HepG2 (cell line): ENCODE data around the gene SHC1. TPM values are rescaled to one million over a fixed set of nuclear protein-coding genes. Genes with fewer than 3 reads are reported as not detected.

Experiments
- BHLHE40 ChIP-seq: IDR thresholded peaks from 2 replicates; pipeline ENCODE4 v1.6.1; 2011; ENCODE audit warnings: low read length, improper control_type of control experiment
- CHD2 ChIP-seq: IDR thresholded peaks from 2 replicates; pipeline ENCODE4 v1.6.1; 2011; ENCODE audit warnings: low read depth, low read length, improper control_type of control experiment
- GATAD2A ChIP-seq: IDR thresholded peaks from 2 replicates; pipeline ENCODE4 v1.6.1; 2016
- HNRNPK ChIP-seq: fragments of 200-400 bp; formaldehyde crosslinking; IDR thresholded peaks from 2 replicates; pipeline ENCODE4 v1.6.1; 2018; ENCODE audit warnings: low read length, low read depth, moderate library complexity, mild to moderate bottlenecking; ENCODE audit not compliant: poor library complexity, severe bottlenecking
- KDM5A ChIP-seq: fragments of 200-600 bp; sonication (generic); IDR thresholded peaks from 2 replicates; pipeline ENCODE4 v1.7.0; 2018; ENCODE audit warnings: antibody characterized with exemption, mild to moderate bottlenecking, low read length, borderline replicate concordance
- MTA1 ChIP-seq: sonication (generic); formaldehyde crosslinking; IDR thresholded peaks from 2 replicates; pipeline ENCODE4 v1.4.0; 2020; ENCODE audit warnings: missing genetic modification reagents, mild to moderate bottlenecking, borderline replicate concordance
- NFRKB ChIP-seq: fragments of 450-650 bp; IDR thresholded peaks from 2 replicates; pipeline ENCODE4 v1.6.1; 2017
- NR2F2 ChIP-seq: IDR thresholded peaks from 2 replicates; pipeline ENCODE4 v1.6.1; 2012; ENCODE audit warnings: low read depth, inconsistent platforms, borderline replicate concordance
- NRL ChIP-seq: sonication (generic); formaldehyde crosslinking; IDR thresholded peaks from 2 replicates; pipeline ENCODE4 v1.5.0; 2020; ENCODE audit warnings: missing genetic modification reagents, mild to moderate bottlenecking, moderate library complexity, borderline replicate concordance
- RXRB ChIP-seq: IDR thresholded peaks from 2 replicates; pipeline ENCODE4 v1.6.1; 2016; ENCODE audit warnings: borderline replicate concordance, missing genetic modification reagents, missing compliant biosample characterization
- SMAD9 ChIP-seq: sonication (generic); formaldehyde crosslinking; IDR thresholded peaks from 2 replicates; pipeline ENCODE4 v1.5.1; 2020; ENCODE audit warnings: mild to moderate bottlenecking, missing genetic modification reagents
- TP53 ChIP-seq: sonication (generic); formaldehyde crosslinking; conservative IDR thresholded peaks from 2 replicates; pipeline ENCODE4 v1.4.0; 2020; ENCODE audit warnings: missing genetic modification reagents
- ZFP36L2 ChIP-seq: sonication (generic); formaldehyde crosslinking; IDR thresholded peaks from 2 replicates; pipeline ENCODE4 v1.4.0; 2020; ENCODE audit warnings: missing genetic modification reagents
- ZNF317 ChIP-seq: sonication (generic); formaldehyde crosslinking; IDR thresholded peaks from 2 replicates; pipeline ENCODE4 v1.5.0; 2020; ENCODE audit warnings: mild to moderate bottlenecking, missing genetic modification reagents
- ZNF501 ChIP-seq: sonication (generic); formaldehyde crosslinking; IDR thresholded peaks from 2 replicates; pipeline ENCODE4 v1.5.1; 2020; ENCODE audit warnings: mild to moderate bottlenecking, moderate library complexity, missing genetic modification reagents
- ZNF766 ChIP-seq: sonication (generic); formaldehyde crosslinking; IDR thresholded peaks from 2 replicates; pipeline ENCODE4 v1.5.0; 2020; ENCODE audit warnings: missing genetic modification reagents, borderline replicate concordance
- ZNF878 ChIP-seq: sonication (generic); formaldehyde crosslinking; IDR thresholded peaks from 2 replicates; pipeline ENCODE4 v1.8.1; 2023; ENCODE audit warnings: mild to moderate bottlenecking, missing genetic modification reagents, moderate library complexity
- ZSCAN25 ChIP-seq: sonication (generic); formaldehyde crosslinking; IDR thresholded peaks from 2 replicates; pipeline ENCODE4 v1.8.0; 2022; ENCODE audit warnings: mild to moderate bottlenecking, missing genetic modification reagents
- ZSCAN29 ChIP-seq: sonication (generic); formaldehyde crosslinking; conservative IDR thresholded peaks from 2 replicates; pipeline ENCODE4 v1.4.0; 2020; ENCODE audit warnings: mild to moderate bottlenecking, missing genetic modification reagents
- ZSCAN9 ChIP-seq: IDR thresholded peaks from 2 replicates; pipeline ENCODE4 v1.6.1; 2016; ENCODE audit warnings: borderline replicate concordance
- polyA plus RNA-seq, 8 experiments: library from polyadenylated mRNA; depleted of rRNA in 3 of 8; stranded (reverse) in 7 of 8; unstranded in 1 of 8; fragments of >200 nt; fragmentation: Illumina TruSeq in 4 of 8; extraction: Trizol in 4 of 8; gene quantifications; 2 replicates each; pipeline versions ENCODE4 v1.2.1 to v1.2.3, GENCODE V29; 2011 to 2016; ENCODE audit warnings: low read depth in 4 of 8, missing spikeins in 1 of 8, mixed read lengths in 1 of 8; ENCODE audit not compliant: insufficient read depth in 1 of 8
- total RNA-seq, 5 experiments: library from RNA; depleted of rRNA; stranded (reverse); fragments of >200 nt; fragmentation: Illumina TruSeq; extraction: Trizol; gene quantifications; 2 replicates each; pipeline ENCODE4 v1.2.3, GENCODE V29; 2016; ENCODE audit warnings: low read depth in 1 of 5
- TF ChIP-seq, protein P1 (sequence below): sonication (generic); formaldehyde crosslinking; IDR thresholded peaks from 2 replicates; pipeline ENCODE4 v1.4.0; 2020; ENCODE audit warnings: missing genetic modification reagents, borderline replicate concordance
- TF ChIP-seq, protein P2 (sequence below): sonication (generic); formaldehyde crosslinking; IDR thresholded peaks from 2 replicates; pipeline ENCODE4 v1.8.0; 2022; ENCODE audit warnings: mild to moderate bottlenecking, missing genetic modification reagents
- TF ChIP-seq, protein P3 (sequence below): sonication (generic); formaldehyde crosslinking; IDR thresholded peaks from 2 replicates; pipeline ENCODE4 v1.5.0; 2020; ENCODE audit warnings: missing genetic modification reagents

The SHC1 gene
- total and polyA plus RNA-seq, 2 of the 13 experiments (the other 11 are each of a cell fraction or from before 2014, with no cell fraction given) = 52.0 to 137 TPM

DNA sequence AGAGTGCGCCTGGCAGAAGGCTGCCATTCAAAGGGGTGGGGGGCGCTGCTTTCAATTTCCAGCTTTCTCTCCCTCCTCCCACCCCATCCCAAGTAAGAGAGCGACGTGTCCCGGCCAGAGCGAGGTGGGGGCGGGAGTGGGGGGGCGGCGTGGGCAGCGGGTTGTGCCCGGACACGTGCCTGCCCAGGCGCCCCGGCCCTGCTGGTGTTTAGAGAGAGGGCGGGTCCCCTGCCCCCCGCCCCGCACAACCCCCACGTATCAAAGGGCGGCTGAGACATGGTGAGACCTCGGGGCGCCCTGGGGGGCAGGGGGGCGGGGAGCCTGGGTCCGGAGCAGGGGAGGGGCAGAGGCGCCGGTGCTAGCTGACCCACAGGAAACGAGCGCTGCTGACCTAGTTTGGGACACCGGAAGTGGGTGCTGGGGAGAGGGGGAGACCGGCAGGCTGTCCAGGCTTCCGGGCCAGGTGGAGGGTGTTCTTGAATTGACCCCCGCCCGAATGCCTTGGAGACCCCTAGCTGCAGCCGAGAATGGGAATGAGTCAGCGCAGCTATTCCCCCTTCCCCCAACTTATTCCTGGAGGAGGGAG is 33.3 kb upstream of the SHC1 start (continued):
- TF ChIP-seq HNRNPK = peak; percentile 17
- no peak for TF ChIP-seq SMAD9
- no peak for TF ChIP-seq ZFP36L2 (CRISPR knock-in tag)
- TF ChIP-seq ZNF501 (CRISPR knock-in tag) = no peak
- TF ChIP-seq, protein P1, sequence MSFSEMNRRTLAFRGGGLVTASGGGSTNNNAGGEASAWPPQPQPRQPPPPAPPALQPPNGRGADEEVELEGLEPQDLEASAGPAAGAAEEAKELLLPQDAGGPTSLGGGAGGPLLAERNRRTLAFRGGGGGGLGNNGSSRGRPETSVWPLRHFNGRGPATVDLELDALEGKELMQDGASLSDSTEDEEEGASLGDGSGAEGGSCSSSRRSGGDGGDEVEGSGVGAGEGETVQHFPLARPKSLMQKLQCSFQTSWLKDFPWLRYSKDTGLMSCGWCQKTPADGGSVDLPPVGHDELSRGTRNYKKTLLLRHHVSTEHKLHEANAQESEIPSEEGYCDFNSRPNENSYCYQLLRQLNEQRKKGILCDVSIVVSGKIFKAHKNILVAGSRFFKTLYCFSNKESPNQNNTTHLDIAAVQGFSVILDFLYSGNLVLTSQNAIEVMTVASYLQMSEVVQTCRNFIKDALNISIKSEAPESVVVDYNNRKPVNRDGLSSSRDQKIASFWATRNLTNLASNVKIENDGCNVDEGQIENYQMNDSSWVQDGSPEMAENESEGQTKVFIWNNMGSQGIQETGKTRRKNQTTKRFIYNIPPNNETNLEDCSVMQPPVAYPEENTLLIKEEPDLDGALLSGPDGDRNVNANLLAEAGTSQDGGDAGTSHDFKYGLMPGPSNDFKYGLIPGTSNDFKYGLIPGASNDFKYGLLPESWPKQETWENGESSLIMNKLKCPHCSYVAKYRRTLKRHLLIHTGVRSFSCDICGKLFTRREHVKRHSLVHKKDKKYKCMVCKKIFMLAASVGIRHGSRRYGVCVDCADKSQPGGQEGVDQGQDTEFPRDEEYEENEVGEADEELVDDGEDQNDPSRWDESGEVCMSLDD (CRISPR knock-in tag) = peak; percentile 97; the same call in 1 of the 2 replicates
- no peak for TF ChIP-seq NFRKB
- no peak for TF ChIP-seq NRL (CRISPR knock-in tag)
- no peak for TF ChIP-seq RXRB
- TF ChIP-seq, protein P2, sequence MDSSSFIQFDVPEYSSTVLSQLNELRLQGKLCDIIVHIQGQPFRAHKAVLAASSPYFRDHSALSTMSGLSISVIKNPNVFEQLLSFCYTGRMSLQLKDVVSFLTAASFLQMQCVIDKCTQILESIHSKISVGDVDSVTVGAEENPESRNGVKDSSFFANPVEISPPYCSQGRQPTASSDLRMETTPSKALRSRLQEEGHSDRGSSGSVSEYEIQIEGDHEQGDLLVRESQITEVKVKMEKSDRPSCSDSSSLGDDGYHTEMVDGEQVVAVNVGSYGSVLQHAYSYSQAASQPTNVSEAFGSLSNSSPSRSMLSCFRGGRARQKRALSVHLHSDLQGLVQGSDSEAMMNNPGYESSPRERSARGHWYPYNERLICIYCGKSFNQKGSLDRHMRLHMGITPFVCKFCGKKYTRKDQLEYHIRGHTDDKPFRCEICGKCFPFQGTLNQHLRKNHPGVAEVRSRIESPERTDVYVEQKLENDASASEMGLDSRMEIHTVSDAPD (CRISPR knock-in tag) = no peak
- no peak for TF ChIP-seq ZNF766 (CRISPR knock-in tag)
- no peak for TF ChIP-seq ZNF317
- no peak; the same call in 1 of the 2 replicates for TF ChIP-seq GATAD2A
- TF ChIP-seq NR2F2 = no peak; the same call in 1 of the 2 replicates
- no peak for TF ChIP-seq ZSCAN9
- no peak for TF ChIP-seq ZSCAN25 (CRISPR knock-in tag)
- no peak for TF ChIP-seq KDM5A
- TF ChIP-seq, protein P3, sequence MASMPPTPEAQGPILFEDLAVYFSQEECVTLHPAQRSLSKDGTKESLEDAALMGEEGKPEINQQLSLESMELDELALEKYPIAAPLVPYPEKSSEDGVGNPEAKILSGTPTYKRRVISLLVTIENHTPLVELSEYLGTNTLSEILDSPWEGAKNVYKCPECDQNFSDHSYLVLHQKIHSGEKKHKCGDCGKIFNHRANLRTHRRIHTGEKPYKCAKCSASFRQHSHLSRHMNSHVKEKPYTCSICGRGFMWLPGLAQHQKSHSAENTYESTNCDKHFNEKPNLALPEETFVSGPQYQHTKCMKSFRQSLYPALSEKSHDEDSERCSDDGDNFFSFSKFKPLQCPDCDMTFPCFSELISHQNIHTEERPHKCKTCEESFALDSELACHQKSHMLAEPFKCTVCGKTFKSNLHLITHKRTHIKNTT = no peak
- TF ChIP-seq MTA1 (CRISPR knock-in tag) = peak; percentile 64; the same call in 1 of the 2 replicates
- no peak for TF ChIP-seq CHD2
- TF ChIP-seq TP53 (CRISPR knock-in tag) = no peak
- no peak for TF ChIP-seq ZSCAN29
- TF ChIP-seq BHLHE40 = peak; percentile 49; the same call in 1 of the 2 replicates
- 0 out of 2 replicates have a peak, but pooled peaks have one; percentile 6 for TF ChIP-seq ZNF878 (CRISPR knock-in tag)
